ENCODE measurements around the gene MRPL20.
"Not testable (repeated sequence)": the region's sequence is repeated elsewhere in the genome, so short reads cannot be mapped to it uniquely, and the experiment has no call there.

MRPL20 gene

DNA sequence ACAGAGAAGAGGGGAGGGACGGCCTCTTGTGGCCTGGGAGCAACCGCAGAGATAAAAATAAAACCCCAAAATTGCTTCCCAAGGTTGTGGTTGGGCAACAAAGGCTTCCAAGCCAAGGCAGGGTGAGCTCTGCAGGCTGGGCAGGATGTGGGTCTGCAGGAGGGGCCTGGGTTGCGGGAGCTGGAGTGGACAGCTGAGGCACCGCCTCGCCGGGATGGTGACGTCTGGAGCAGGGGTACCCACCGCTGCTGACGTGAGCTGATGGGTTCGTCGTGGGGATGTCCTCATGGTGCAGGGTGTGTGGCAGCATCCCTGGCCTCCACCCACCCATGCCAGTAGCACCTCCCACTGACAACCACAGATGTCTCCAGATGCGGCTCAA lies 35.7 kb downstream of the MRPL20 start:
- no peaks in the 10 kb centered on the region; the same call in 1 of the 2 replicates for H3K4me1 ChIP-seq (ENCODE audit: control insufficient read depth, insufficient read depth, low read length)
- no peak for DNase-seq (ENCODE audit: low read depth, low spot score)
- no peaks in the 10 kb centered on the region for H3K27me3 ChIP-seq (ENCODE audit: control insufficient read depth, insufficient read depth, low read length)
- no peak overlapping the region for H3K27ac ChIP-seq (ENCODE audit: low read length)
- H3K36me3 ChIP-seq (ENCODE audit: control insufficient read depth, insufficient read depth, low read length), result no peaks in the 10 kb centered on the region
- no peaks in the 10 kb centered on the region for H3K9me3 ChIP-seq (ENCODE audit: control insufficient read depth, insufficient read depth, low read length)
- no peak overlapping the region for H3K4me3 ChIP-seq (ENCODE audit: low read length)
- no CpG with 5 or more reads among the region's 12 CpGs for WGBS (ENCODE audit: insufficient coverage, insufficient read length)

DNA sequence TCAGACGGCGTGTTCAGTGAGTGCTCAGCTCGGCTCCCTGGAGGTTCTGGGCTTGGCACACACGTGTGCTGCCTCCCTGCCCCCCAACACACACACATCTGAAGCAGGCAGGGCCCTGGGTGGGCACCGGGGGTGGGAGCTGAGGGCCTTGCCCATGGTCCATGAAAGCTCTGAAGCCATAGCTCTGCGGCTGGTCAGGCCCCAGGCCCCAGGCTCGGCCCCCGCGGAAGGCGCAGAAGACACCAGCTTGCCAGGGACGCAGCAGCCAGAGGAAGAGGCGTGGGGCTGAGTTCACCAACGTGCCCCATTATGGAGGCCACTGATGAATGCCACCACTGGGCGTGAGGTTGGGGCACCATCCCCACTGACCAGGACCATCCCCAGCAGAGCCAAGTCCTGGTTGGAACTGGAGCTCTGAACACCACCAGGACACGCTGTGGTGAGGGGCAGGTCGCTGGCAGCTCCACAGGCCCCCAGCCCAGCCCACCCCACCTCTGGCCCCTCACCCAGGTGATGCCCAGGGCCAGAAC lies 36.3 kb downstream of the MRPL20 start:
- H3K36me3 ChIP-seq (ENCODE audit: control insufficient read depth, insufficient read depth, low read length), result no peaks in the 10 kb centered on the region
- whole genome bisulfite sequencing (ENCODE audit: insufficient coverage, insufficient read length), result no CpG with 5 or more reads among the region's 16 CpGs
- no peak overlapping the region for H3K27ac ChIP-seq (ENCODE audit: low read length)
- no peak for DNase-seq (ENCODE audit: low read depth, low spot score)
- no peak overlapping the region for H3K4me3 ChIP-seq (ENCODE audit: low read length)
- H3K4me1 ChIP-seq (ENCODE audit: control insufficient read depth, insufficient read depth, low read length), result no peaks in the 10 kb centered on the region; the same call in 1 of the 2 replicates
- H3K9me3 ChIP-seq (ENCODE audit: control insufficient read depth, insufficient read depth, low read length), result no peaks in the 10 kb centered on the region
- H3K27me3 ChIP-seq (ENCODE audit: control insufficient read depth, insufficient read depth, low read length), result no peaks in the 10 kb centered on the region

DNA sequence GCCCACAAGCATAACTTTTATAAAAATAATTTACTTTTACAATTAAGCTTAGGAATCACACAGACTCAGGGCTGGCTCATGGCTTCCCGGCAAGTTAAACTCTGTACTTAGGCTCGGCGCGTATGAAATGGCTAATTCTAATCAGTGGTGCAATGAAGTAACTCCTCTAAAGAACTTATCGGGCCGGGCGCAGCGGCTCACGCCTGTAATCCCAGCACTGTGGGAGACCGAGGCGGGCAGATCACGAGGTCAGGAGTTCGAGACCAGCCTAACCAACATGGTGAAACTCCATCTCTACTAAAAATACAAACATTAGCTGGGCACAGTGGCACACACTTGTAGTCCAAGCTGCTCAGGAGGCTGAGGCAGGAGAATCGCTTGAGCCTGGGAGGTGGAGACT lies 37.0 kb downstream of the MRPL20 start:
- not testable (repeated sequence) for H3K4me1 ChIP-seq (ENCODE audit: control insufficient read depth, insufficient read depth, low read length); H3K4me3 ChIP-seq (ENCODE audit: low read length); H3K9me3 ChIP-seq (ENCODE audit: control insufficient read depth, insufficient read depth, low read length); H3K27ac ChIP-seq (ENCODE audit: low read length); H3K27me3 ChIP-seq (ENCODE audit: control insufficient read depth, insufficient read depth, low read length); DNase-seq (ENCODE audit: low read depth, low spot score); H3K36me3 ChIP-seq (ENCODE audit: control insufficient read depth, insufficient read depth, low read length)
- WGBS (ENCODE audit: insufficient coverage, insufficient read length), result no CpG with 5 or more reads among the region's 14 CpGs

DNA sequence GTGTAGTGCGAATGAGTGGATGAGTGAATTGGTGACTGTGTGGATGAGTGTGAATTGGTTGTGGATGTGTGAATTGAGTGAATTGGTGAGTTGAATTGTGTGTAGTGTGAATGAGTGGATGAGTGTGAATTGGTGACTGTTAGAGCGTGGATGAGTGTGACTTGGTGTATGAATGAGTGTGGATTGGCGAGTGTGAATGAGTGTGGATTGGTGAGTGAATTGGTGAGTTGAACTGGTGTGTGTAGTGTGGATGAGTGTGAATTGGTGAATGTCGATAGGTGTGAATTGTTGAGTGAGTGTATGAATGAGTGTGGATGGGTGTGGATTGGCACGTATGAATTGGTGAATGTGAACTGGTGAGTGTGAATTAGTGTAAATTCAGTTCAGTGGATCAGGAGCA lies 39.8 kb downstream of the MRPL20 start:
- Histone ChIP-seq H3K4me3 (ENCODE audit: low read length) (no peak overlapping the region), H3K27me3 (ENCODE audit: control insufficient read depth, insufficient read depth, low read length) (no peaks in the 10 kb centered on the region), H3K36me3 (ENCODE audit: control insufficient read depth, insufficient read depth, low read length) (no peaks in the 10 kb centered on the region), H3K4me1 (ENCODE audit: control insufficient read depth, insufficient read depth, low read length) (no peaks in the 10 kb centered on the region), H3K9me3 (ENCODE audit: control insufficient read depth, insufficient read depth, low read length) (no peaks in the 10 kb centered on the region), H3K27ac (ENCODE audit: low read length) (no peak overlapping the region)
- WGBS (ENCODE audit: insufficient coverage, insufficient read length), result 100% methylated on average over 5 of the region's 5 CpGs
- DNase-seq (ENCODE audit: low read depth, low spot score), result no peak

DNA sequence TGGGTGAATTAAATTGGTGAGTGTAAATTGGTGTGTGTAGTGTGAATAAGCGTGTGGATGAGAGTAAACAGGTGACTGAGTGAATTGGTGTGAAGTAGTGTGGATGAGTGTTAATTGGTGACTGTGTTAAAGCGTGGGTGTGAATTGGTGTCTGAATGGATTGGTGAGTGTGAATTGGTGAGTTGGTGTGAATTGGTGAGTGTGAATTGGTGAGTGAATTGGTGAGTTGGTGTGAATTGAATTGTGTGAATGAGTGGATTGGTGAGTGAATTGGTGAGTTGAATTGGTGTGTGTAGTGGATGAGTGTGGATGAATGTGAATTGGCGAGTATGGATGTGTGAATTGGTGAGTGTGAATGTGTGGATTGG lies 40.4 kb downstream of the MRPL20 start:
- H3K27ac ChIP-seq (ENCODE audit: low read length), result no peak overlapping the region
- no peaks in the 10 kb centered on the region for H3K4me1 ChIP-seq (ENCODE audit: control insufficient read depth, insufficient read depth, low read length)
- over 99% methylated on average over 3 of the region's 3 CpGs for WGBS (ENCODE audit: insufficient coverage, insufficient read length)
- no peaks in the 10 kb centered on the region for H3K27me3 ChIP-seq (ENCODE audit: control insufficient read depth, insufficient read depth, low read length)
- no peaks in the 10 kb centered on the region for H3K9me3 ChIP-seq (ENCODE audit: control insufficient read depth, insufficient read depth, low read length)
- H3K36me3 ChIP-seq (ENCODE audit: control insufficient read depth, insufficient read depth, low read length), result no peaks in the 10 kb centered on the region
- no peak for DNase-seq (ENCODE audit: low read depth, low spot score)
- H3K4me3 ChIP-seq (ENCODE audit: low read length), result no peak overlapping the region

DNA sequence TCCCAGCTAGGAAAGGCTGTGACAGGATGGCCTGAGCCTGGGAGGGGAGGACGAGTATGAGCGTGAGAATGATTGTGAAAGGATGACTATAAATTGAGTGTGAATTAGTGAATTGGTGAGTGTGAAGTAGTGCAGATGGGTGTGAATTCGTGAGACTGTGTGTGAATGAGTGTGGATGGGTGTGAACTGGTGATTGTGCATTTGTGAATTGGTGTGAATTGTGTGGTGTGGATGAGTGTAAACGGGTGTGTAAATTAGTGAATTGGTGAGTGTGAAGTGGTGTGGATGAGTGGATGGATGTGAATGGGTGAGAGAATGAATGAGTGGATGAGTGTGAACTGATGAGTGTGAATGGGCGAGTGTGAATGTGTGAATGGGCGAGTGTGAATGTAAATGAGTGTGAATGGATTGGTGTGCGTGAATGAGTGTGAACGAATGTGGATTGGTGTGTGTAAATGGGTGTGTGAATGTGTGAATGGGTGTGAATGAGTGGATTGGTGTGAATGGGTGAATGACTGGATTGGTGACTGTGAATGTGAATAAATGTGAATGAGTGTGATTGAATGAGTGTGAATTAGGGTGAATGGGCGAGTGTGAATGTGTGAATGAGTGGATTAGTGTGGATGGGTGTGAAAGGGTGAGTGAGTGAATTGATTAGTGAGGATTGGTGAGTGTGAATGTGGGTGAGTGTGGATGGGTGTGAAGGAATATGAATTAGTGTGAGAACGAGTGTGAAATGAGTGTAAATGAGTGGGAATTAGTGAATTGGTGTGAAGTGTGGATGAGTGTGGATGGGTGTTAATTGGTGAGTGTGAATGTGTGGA lies 41.0 kb downstream of the MRPL20 start:
- Histone ChIP-seq H3K27ac (ENCODE audit: low read length) (no peak overlapping the region), H3K36me3 (ENCODE audit: control insufficient read depth, insufficient read depth, low read length) (no peaks in the 10 kb centered on the region), H3K4me3 (ENCODE audit: low read length) (no peak overlapping the region), H3K9me3 (ENCODE audit: control insufficient read depth, insufficient read depth, low read length) (no peaks in the 10 kb centered on the region), H3K4me1 (ENCODE audit: control insufficient read depth, insufficient read depth, low read length) (no peaks in the 10 kb centered on the region), H3K27me3 (ENCODE audit: control insufficient read depth, insufficient read depth, low read length) (no peaks in the 10 kb centered on the region)
- 100% methylated on average over 10 of the region's 10 CpGs for WGBS (ENCODE audit: insufficient coverage, insufficient read length)
- no peak for DNase-seq (ENCODE audit: low read depth, low spot score)

GRCh38 chr1:1364266-1364665 lies 42.8 kb downstream of the MRPL20 start:
- Histone ChIP-seq H3K27ac (ENCODE audit: low read length) (no peak overlapping the region), H3K36me3 (ENCODE audit: control insufficient read depth, insufficient read depth, low read length) (no peaks in the 10 kb centered on the region), H3K9me3 (ENCODE audit: control insufficient read depth, insufficient read depth, low read length) (no peaks in the 10 kb centered on the region), H3K4me1 (ENCODE audit: control insufficient read depth, insufficient read depth, low read length) (no peaks in the 10 kb centered on the region), H3K27me3 (ENCODE audit: control insufficient read depth, insufficient read depth, low read length) (no peaks in the 10 kb centered on the region), H3K4me3 (ENCODE audit: low read length) (no peak overlapping the region)
- no peak for DNase-seq (ENCODE audit: low read depth, low spot score)
- no CpG with 5 or more reads among the region's 14 CpGs for WGBS (ENCODE audit: insufficient coverage, insufficient read length)

DNA sequence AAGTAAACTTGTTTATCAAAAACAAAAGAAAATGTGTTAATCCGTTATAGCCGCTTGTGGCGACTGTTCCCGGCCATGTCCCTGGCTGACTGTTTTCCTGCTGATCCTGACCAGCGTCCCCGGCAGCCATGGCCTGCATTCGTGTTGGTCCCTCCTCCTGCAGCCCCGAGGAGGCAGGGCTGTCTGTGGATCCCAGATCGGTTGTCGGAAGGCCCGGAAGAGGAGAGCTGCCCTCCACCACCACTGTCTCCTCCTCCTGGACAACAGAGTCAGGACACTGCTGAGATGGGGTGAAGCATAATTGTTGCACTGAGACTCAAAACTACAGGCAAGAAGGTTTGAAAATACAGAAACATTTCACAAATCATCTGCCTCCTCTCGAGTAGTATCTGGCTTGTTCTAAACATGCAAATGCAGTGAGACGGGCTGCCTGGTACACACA lies 45.1 kb downstream of the MRPL20 start:
- Histone ChIP-seq H3K36me3 (ENCODE audit: control insufficient read depth, insufficient read depth, low read length) (no peaks in the 10 kb centered on the region), H3K4me3 (ENCODE audit: low read length) (no peak overlapping the region), H3K4me1 (ENCODE audit: control insufficient read depth, insufficient read depth, low read length) (peaks cover 9% of the 10 kb centered on the region), H3K27ac (ENCODE audit: low read length) (no peak overlapping the region), H3K27me3 (ENCODE audit: control insufficient read depth, insufficient read depth, low read length) (no peaks in the 10 kb centered on the region), H3K9me3 (ENCODE audit: control insufficient read depth, insufficient read depth, low read length) (no peaks in the 10 kb centered on the region)
- WGBS (ENCODE audit: insufficient coverage, insufficient read length), result no CpG with 5 or more reads among the region's 13 CpGs
- no peak for DNase-seq (ENCODE audit: low read depth, low spot score)

GRCh38 chr1:1361233-1361981 lies 45.7 kb downstream of the MRPL20 start:
- Histone ChIP-seq H3K27ac (ENCODE audit: low read length) (no peak overlapping the region), H3K4me1 (ENCODE audit: control insufficient read depth, insufficient read depth, low read length) (peaks cover 11% of the 10 kb centered on the region)
- no peak for DNase-seq (ENCODE audit: low read depth, low spot score)

DNA sequence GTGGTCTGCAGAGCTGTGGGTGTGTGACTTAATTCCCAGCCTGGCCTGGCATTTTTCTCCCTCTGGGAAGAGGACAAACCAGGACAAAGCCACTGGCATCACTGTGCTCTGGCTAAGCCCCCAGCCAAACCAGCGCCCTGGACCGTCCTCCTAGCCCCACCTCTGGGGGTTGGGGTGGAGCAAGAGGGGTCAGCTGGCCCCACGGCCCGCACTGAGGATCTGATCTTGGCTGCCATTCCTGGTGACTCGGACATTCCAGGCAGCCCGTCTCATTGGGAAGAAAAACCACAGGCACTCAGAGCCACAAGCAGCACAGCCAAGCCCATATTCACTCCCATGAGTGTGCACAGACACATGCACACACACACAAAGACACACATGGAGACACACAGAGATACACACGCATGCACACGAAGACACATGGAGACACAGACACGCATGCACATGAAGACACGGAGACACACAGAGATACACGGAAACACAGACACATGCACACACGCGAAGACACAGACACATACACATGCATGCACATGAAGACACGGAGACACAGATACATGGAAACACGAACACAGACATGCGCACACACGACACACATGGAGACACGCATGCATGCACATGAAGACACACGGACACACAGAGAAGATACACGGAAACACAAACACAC lies 46.5 kb downstream of the MRPL20 start:
- Histone ChIP-seq H3K4me3 (ENCODE audit: low read length) (no peak overlapping the region), H3K9me3 (ENCODE audit: control insufficient read depth, insufficient read depth, low read length) (no peaks in the 10 kb centered on the region), H3K27ac (ENCODE audit: low read length) (no peak overlapping the region), H3K4me1 (ENCODE audit: control insufficient read depth, insufficient read depth, low read length) (peaks cover 11% of the 10 kb centered on the region), H3K27me3 (ENCODE audit: control insufficient read depth, insufficient read depth, low read length) (no peaks in the 10 kb centered on the region), H3K36me3 (ENCODE audit: control insufficient read depth, insufficient read depth, low read length) (no peaks in the 10 kb centered on the region; the same call in 1 of the 2 replicates)
- no CpG with 5 or more reads among the region's 20 CpGs for WGBS (ENCODE audit: insufficient coverage, insufficient read length)
- no peak for DNase-seq (ENCODE audit: low read depth, low spot score)

More at GRCh38 chr1:1361233-1361981, 45.7 kb downstream of the MRPL20 start:
- WGBS (ENCODE audit: insufficient coverage, insufficient read length), result no CpG with 5 or more reads among the region's 35 CpGs
- H3K4me3 ChIP-seq (ENCODE audit: low read length), result no peak overlapping the region
- H3K9me3 ChIP-seq (ENCODE audit: control insufficient read depth, insufficient read depth, low read length), result no peaks in the 10 kb centered on the region
- no peaks in the 10 kb centered on the region; the same call in 1 of the 2 replicates for H3K36me3 ChIP-seq (ENCODE audit: control insufficient read depth, insufficient read depth, low read length)
- no peaks in the 10 kb centered on the region for H3K27me3 ChIP-seq (ENCODE audit: control insufficient read depth, insufficient read depth, low read length)

Data from iPS DF 6.9 (cell line).